ENCODE data around the gene ADAM29. TPM values are rescaled to one million over a fixed set of nuclear protein-coding genes. Genes with fewer than 3 reads are reported as not detected.
"Not testable (repeated sequence)": the region's sequence is repeated elsewhere in the genome, so short reads cannot be mapped to it uniquely, and the experiment has no call there.

ADAM29 gene
- total and polyA plus RNA-seq, 9 donors: 0.08 TPM; not detected in 8

GRCh38 chr4:174935607-174936006, 17.4 kb downstream of the ADAM29 start:
- no peaks in the 10 kb centered on the region for H3K27me3 ChIP-seq (ENCODE audit: control insufficient read depth, insufficient read depth, low read length)
- DNase-seq: no peak
- H3K4me1 ChIP-seq (ENCODE audit: control insufficient read depth, insufficient read depth, low read length): no peaks in the 10 kb centered on the region
- H3K9me3 ChIP-seq (replicated peaks; ENCODE audit: control insufficient read depth, low read depth, low read length): no peaks in the 10 kb centered on the region
- H3K4me3 ChIP-seq (ENCODE audit: low read length): no peak overlapping the region
- H3K27ac ChIP-seq (ENCODE audit: low read length): no peak overlapping the region
- H3K36me3 ChIP-seq (ENCODE audit: control insufficient read depth, insufficient read depth, low read length): no peaks in the 10 kb centered on the region
- no CpG with 5 or more reads among the region's 2 CpGs for WGBS (ENCODE audit: insufficient coverage)

DNA sequence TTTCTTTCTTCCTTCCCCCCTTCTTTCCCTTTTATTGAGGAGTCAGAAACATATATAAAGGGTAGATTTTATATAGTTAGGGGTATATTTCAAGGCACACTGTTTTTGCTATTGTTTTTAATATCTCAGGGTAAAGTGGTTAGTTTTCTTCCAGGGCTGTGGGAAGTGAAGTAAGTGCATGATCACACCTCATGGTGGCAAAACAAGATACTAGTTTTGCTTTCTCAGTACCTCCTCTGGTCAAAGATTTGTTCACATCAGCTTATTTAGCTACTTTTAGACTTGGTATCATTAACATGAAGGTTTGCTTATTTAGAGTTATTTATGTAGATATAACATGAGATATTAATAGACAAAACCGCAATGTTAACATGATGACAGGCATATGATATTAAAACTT, 21.8 kb downstream of the ADAM29 start:
- Histone ChIP-seq H3K4me3 (ENCODE audit: low read length) (no peak overlapping the region), H3K4me1 (ENCODE audit: control insufficient read depth, insufficient read depth, low read length) (no peaks in the 10 kb centered on the region), H3K27ac (ENCODE audit: low read length) (no peak overlapping the region), H3K27me3 (ENCODE audit: control insufficient read depth, insufficient read depth, low read length) (no peaks in the 10 kb centered on the region), H3K9me3 (replicated peaks; ENCODE audit: control insufficient read depth, low read depth, low read length) (no peaks in the 10 kb centered on the region), H3K36me3 (ENCODE audit: control insufficient read depth, insufficient read depth, low read length) (no peaks in the 10 kb centered on the region)
- DNase-seq: no peak
- no CpG with 5 or more reads among the region's 1 CpG for WGBS (ENCODE audit: insufficient coverage)

DNA sequence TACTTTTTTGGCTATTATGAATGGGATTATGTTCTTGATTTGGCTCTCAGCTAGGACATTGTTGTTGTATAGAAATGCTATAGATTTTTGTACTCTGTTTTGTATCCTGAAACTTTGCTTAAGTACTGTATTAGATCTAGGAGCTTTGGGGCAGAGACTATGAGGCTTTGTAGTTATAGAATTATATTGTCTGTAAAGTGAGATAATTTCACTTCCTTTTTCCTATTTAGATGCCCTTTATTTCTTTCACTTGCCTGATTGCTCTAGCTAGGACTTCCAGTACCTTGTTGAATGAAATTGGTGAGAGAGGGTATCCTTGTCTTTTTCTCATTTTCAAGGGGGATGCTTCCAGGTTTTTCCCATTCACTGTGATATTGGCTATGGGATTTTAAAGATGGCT, 28.1 kb downstream of the ADAM29 start:
- no peaks in the 10 kb centered on the region for H3K36me3 ChIP-seq (ENCODE audit: control insufficient read depth, insufficient read depth, low read length)
- H3K4me3 ChIP-seq (ENCODE audit: low read length): no peak overlapping the region
- no peak for DNase-seq
- H3K4me1 ChIP-seq (ENCODE audit: control insufficient read depth, insufficient read depth, low read length): no peaks in the 10 kb centered on the region
- no peaks in the 10 kb centered on the region for H3K27me3 ChIP-seq (ENCODE audit: control insufficient read depth, insufficient read depth, low read length)
- peaks cover 17% of the 10 kb centered on the region for H3K9me3 ChIP-seq (replicated peaks; ENCODE audit: control insufficient read depth, low read depth, low read length)
- H3K27ac ChIP-seq (ENCODE audit: low read length): no peak overlapping the region

- H3K4me1 ChIP-seq (ENCODE audit: control insufficient read depth, insufficient read depth, low read length): no peaks in the 10 kb centered on the region
- WGBS (ENCODE audit: insufficient coverage): 89% methylated on average over 7 of the region's 8 CpGs
- DNase-seq: no peak
- no peak overlapping the region for H3K27ac ChIP-seq (ENCODE audit: low read length)
- no peaks in the 10 kb centered on the region for H3K36me3 ChIP-seq (ENCODE audit: control insufficient read depth, insufficient read depth, low read length)
- H3K27me3 ChIP-seq (ENCODE audit: control insufficient read depth, insufficient read depth, low read length): no peaks in the 10 kb centered on the region
- no peak overlapping the region for H3K4me3 ChIP-seq (ENCODE audit: low read length)
- peaks cover 17% of the 10 kb centered on the region for H3K9me3 ChIP-seq (replicated peaks; ENCODE audit: control insufficient read depth, low read depth, low read length)
These were observed 30.7 kb downstream of the ADAM29 start for GRCh38 chr4:174948826-174949225.

- H3K9me3 ChIP-seq (replicated peaks; ENCODE audit: control insufficient read depth, low read depth, low read length): peaks cover 6% of the 10 kb centered on the region
- H3K36me3 ChIP-seq (ENCODE audit: control insufficient read depth, insufficient read depth, low read length): no peaks in the 10 kb centered on the region
- no peak overlapping the region for H3K27ac ChIP-seq (ENCODE audit: low read length)
- no peak for DNase-seq
- no peak overlapping the region for H3K4me3 ChIP-seq (ENCODE audit: low read length)
- H3K4me1 ChIP-seq (ENCODE audit: control insufficient read depth, insufficient read depth, low read length): no peaks in the 10 kb centered on the region
- H3K27me3 ChIP-seq (ENCODE audit: control insufficient read depth, insufficient read depth, low read length): no peaks in the 10 kb centered on the region
- no CpG with 5 or more reads among the region's 3 CpGs for WGBS (ENCODE audit: insufficient coverage)
These were observed 54.8 kb downstream of the ADAM29 start for GRCh38 chr4:174972911-174973310.

- H3K27ac ChIP-seq (ENCODE audit: low read length): no peak overlapping the region
- WGBS (ENCODE audit: insufficient coverage): no CpG with 5 or more reads among the region's 2 CpGs
- no peaks in the 10 kb centered on the region for H3K36me3 ChIP-seq (ENCODE audit: control insufficient read depth, insufficient read depth, low read length)
- no peak for DNase-seq
- H3K9me3 ChIP-seq (replicated peaks; ENCODE audit: control insufficient read depth, low read depth, low read length): peaks cover 6% of the 10 kb centered on the region
- H3K4me3 ChIP-seq (ENCODE audit: low read length): no peak overlapping the region
- H3K4me1 ChIP-seq (ENCODE audit: control insufficient read depth, insufficient read depth, low read length): no peaks in the 10 kb centered on the region
- no peaks in the 10 kb centered on the region for H3K27me3 ChIP-seq (ENCODE audit: control insufficient read depth, insufficient read depth, low read length)
These were observed 55.2 kb downstream of the ADAM29 start for GRCh38 chr4:174973336-174973735.

DNA sequence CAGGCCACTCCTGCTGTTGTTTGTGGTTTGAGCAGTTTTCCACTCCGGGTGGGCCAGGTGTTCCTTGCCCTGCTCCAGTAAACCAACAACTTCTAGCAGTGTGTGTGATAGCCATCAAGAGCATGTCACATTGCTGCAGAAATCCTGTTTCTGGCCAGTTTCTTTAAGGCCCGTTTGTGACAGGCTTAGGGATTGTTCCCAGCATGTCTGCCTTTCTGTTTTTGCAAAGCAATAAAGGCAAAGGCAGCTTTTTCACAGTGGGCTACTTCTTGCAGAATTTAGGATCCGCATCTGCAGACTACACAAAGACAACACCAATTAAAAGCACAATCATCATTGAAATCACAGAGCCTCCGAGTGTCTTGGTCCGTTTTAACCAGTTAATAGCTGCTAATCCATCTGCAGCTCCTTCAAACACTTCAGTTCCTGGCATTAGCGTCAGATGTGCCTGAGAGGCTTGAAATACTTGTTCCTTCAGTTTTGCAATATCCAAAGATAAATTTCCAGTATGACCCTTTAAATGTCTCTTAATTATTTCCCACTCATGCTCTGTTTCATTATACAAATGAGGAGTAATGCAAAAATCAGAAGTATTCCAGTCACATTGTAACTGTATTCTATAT, 65.1 kb downstream of the ADAM29 start:
- DNase-seq: no peak
- WGBS (ENCODE audit: insufficient coverage): 25% methylated on average over 4 of the region's 6 CpGs
- Histone ChIP-seq H3K9me3 (replicated peaks; ENCODE audit: control insufficient read depth, low read depth, low read length) (peaks cover 28% of the 10 kb centered on the region), H3K27ac (ENCODE audit: low read length) (no peak overlapping the region), H3K36me3 (ENCODE audit: control insufficient read depth, insufficient read depth, low read length) (no peaks in the 10 kb centered on the region), H3K27me3 (ENCODE audit: control insufficient read depth, insufficient read depth, low read length) (no peaks in the 10 kb centered on the region), H3K4me1 (ENCODE audit: control insufficient read depth, insufficient read depth, low read length) (no peaks in the 10 kb centered on the region), H3K4me3 (ENCODE audit: low read length) (no peak overlapping the region)

DNA sequence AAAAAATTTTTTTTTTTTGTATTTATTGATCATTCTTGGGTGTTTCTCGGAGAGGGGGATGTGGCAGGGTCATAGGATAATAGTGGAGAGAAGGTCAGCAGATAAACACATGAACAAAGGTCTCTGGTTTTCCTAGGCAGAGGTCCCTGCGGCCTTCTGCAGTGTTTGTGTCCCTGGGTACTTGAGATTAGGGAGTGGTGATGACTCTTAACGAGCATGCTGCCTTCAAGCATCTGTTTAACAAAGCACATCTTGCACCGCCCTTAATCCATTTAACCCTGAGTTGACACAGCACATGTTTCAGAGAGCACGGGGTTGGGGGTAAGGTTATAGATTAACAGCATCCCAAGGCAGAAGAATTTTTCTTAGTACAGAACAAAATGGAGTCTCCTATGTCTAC, 65.7 kb downstream of the ADAM29 start:
- not testable (repeated sequence) for DNase-seq; H3K27ac ChIP-seq (ENCODE audit: low read length); H3K36me3 ChIP-seq (ENCODE audit: control insufficient read depth, insufficient read depth, low read length); H3K4me3 ChIP-seq (ENCODE audit: low read length); H3K4me1 ChIP-seq (ENCODE audit: control insufficient read depth, insufficient read depth, low read length); H3K27me3 ChIP-seq (ENCODE audit: control insufficient read depth, insufficient read depth, low read length)
- H3K9me3 ChIP-seq (replicated peaks; ENCODE audit: control insufficient read depth, low read depth, low read length): peaks cover 31% of the 10 kb centered on the region
- no CpG with 5 or more reads among the region's 5 CpGs for WGBS (ENCODE audit: insufficient coverage)

GRCh38 chr4:174989791-174990190, 71.6 kb downstream of the ADAM29 start:
- Histone ChIP-seq H3K27me3 (ENCODE audit: control insufficient read depth, insufficient read depth, low read length) (no peaks in the 10 kb centered on the region), H3K27ac (ENCODE audit: low read length) (no peak overlapping the region), H3K9me3 (replicated peaks; ENCODE audit: control insufficient read depth, low read depth, low read length) (peaks cover 31% of the 10 kb centered on the region), H3K36me3 (ENCODE audit: control insufficient read depth, insufficient read depth, low read length) (no peaks in the 10 kb centered on the region), H3K4me1 (ENCODE audit: control insufficient read depth, insufficient read depth, low read length) (no peaks in the 10 kb centered on the region), H3K4me3 (ENCODE audit: low read length) (no peak overlapping the region)
- 81% methylated on average over 6 of the region's 8 CpGs for WGBS (ENCODE audit: insufficient coverage)
- no peak for DNase-seq

GRCh38 chr4:174993916-174994315, 75.8 kb downstream of the ADAM29 start:
- Histone ChIP-seq H3K4me3 (ENCODE audit: low read length) (no peak overlapping the region), H3K9me3 (replicated peaks; ENCODE audit: control insufficient read depth, low read depth, low read length) (peaks cover 15% of the 10 kb centered on the region), H3K27ac (ENCODE audit: low read length) (no peak overlapping the region), H3K4me1 (ENCODE audit: control insufficient read depth, insufficient read depth, low read length) (no peaks in the 10 kb centered on the region), H3K27me3 (ENCODE audit: control insufficient read depth, insufficient read depth, low read length) (no peaks in the 10 kb centered on the region), H3K36me3 (ENCODE audit: control insufficient read depth, insufficient read depth, low read length) (no peaks in the 10 kb centered on the region)
- WGBS (ENCODE audit: insufficient coverage): no CpG with 5 or more reads among the region's 1 CpG
- DNase-seq: no peak

DNA sequence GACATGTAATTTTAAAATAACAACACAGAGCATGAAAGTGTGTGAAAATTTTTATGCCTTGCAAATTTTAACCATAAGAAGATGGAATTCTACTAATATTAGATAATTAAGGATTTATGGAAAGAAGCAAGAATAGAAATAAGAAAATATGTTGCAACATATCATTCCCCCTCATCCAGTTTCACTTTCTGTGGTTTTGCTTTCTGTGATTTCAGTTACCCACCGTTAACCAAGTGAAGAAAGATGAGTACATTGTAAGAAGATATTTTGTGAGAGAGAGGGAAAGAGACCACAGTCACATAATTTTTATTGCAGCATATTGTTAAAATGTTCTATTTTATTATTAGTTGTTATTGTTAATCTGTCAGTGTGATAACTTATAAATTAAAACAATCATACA, 77.9 kb downstream of the ADAM29 start:
- Histone ChIP-seq H3K4me3 (ENCODE audit: low read length) (no peak overlapping the region), H3K27ac (ENCODE audit: low read length) (no peak overlapping the region), H3K4me1 (ENCODE audit: control insufficient read depth, insufficient read depth, low read length) (no peaks in the 10 kb centered on the region), H3K27me3 (ENCODE audit: control insufficient read depth, insufficient read depth, low read length) (no peaks in the 10 kb centered on the region), H3K36me3 (ENCODE audit: control insufficient read depth, insufficient read depth, low read length) (no peaks in the 10 kb centered on the region), H3K9me3 (replicated peaks; ENCODE audit: control insufficient read depth, low read depth, low read length) (peaks cover 9% of the 10 kb centered on the region)
- WGBS (ENCODE audit: insufficient coverage): no CpG with 5 or more reads among the region's 1 CpG
- DNase-seq: no peak
